Stimulated activated CD8-positive, alpha-beta memory T cell treated with anti-CD3 and anti-CD28 coated beads, Interleukin-12 subunit alpha, Interleukin-12 subunit beta, amount 100 ng/mL, for 24 hours (primary cell): ENCODE measurements around the gene SLC30A4.
"Not testable (repeated sequence)": the region's sequence is repeated elsewhere in the genome, so short reads cannot be mapped to it uniquely, and the experiment has no call there.

Experiments used
- DNase-seq: peaks from one replicate; pipeline ENCODE4 v3.0.0-alpha.2; 2020; ENCODE audit errors: extremely low read depth

Gene SLC30A4, protein sequence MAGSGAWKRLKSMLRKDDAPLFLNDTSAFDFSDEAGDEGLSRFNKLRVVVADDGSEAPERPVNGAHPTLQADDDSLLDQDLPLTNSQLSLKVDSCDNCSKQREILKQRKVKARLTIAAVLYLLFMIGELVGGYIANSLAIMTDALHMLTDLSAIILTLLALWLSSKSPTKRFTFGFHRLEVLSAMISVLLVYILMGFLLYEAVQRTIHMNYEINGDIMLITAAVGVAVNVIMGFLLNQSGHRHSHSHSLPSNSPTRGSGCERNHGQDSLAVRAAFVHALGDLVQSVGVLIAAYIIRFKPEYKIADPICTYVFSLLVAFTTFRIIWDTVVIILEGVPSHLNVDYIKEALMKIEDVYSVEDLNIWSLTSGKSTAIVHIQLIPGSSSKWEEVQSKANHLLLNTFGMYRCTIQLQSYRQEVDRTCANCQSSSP

DNA sequence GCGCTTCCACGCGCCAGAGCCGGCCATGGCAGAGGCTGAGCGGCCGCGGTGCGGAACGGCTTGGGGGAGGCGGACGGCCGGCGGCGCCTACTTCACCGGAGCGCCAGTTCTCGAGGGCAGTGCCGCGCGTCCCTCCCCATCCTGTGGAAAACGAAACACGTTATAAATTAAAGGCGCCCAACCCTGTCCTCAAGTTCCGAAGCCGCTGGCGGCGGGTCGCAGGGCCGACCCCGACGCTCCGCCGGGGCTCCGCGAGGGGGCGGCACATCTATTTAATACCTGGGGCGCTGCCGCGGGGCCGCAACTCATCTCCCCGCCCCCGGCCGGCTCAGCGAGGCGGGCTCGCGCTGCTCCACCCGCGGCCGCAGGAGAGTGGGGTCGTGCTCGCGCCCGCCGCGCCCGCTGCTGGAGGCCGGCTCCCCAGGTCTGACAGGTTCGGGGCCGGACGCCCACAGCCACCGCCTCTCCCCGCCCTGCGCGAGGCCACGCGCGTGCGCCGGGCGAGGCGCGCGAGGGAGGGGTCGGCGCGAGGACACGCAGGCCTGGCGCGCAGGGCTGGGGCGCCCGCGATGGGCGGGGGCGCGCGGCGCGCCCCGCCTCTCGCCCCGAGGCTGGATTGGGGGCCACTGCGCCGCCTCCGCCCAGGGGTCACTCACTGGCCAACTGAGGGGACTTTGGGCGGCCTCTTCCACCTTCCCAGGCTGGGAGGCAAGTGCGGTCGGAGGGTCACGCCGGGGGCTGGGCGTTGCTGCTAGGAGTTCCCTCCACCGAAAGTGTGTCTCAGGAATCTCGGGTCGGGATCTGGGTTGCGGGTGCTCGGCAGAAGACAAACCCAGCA is at the start of gene SLC30A4:
Gene SLC30A4, minus strand, starts transcription at position 428 of the 838 bp plus-strand sequence. Its CDS starts 401 bp downstream, at position 27.
- peak; percentile 19 for DNase-seq

DNA sequence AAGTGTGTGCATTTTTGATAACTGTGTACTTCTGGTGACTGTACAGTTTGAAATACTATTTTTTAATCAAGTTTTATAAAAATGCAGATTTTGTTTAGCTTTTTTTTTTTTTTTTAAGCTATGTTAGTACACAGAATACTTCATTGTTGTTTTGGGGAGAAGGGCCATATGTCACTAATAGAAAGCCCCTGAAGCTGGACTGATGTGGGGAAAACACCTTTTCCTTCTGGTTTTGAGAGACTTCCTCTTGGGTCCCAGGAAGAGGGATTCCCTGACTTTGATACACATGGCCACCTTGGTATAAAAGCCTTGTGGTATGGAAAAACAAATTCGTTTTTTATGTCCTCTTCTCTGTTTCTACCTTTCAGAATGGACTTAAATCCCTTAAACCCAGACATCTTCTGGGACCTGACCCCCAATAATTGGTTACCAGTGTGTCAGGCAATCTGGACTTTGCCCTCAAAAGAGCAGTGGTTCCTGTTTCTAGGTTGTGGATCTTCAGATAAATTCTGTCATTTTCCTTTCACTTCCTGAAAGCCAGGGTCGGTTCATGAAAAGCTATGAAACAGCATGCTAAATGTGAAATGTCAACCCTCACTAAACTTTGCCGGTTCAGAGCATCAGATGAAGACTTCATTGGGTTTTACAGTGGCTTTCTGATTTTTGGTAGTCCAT is 33.5 kb upstream of the SLC30A4 start:
- DNase-seq, result no peak

- DNase-seq, result no peak
Observed at GRCh38 chr15:45551676-45552075, 29.1 kb upstream of the SLC30A4 start.

DNA sequence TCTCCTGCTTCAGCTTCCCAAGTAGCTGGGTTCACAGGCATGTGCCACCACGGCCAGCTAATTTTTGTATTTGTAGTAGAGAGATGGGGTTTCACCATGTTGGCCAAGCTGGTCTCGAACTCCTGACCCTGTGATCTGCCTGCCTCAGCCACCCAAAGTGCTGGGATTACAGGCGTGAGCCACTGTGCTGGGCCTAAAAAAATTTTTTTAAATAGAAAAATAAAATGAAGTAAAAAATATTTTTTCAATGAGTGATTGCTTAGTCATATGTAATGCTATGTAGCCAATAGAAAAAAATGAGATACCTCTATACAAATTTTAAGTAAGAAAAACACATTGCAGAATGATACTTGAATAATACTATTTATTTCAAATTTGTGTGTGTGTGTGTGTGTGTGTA is 27.9 kb upstream of the SLC30A4 start:
- no peak for DNase-seq

GRCh38 chr15:45549541-45550220 is 27.1 kb upstream of the SLC30A4 start:
- no peak for DNase-seq

DNA sequence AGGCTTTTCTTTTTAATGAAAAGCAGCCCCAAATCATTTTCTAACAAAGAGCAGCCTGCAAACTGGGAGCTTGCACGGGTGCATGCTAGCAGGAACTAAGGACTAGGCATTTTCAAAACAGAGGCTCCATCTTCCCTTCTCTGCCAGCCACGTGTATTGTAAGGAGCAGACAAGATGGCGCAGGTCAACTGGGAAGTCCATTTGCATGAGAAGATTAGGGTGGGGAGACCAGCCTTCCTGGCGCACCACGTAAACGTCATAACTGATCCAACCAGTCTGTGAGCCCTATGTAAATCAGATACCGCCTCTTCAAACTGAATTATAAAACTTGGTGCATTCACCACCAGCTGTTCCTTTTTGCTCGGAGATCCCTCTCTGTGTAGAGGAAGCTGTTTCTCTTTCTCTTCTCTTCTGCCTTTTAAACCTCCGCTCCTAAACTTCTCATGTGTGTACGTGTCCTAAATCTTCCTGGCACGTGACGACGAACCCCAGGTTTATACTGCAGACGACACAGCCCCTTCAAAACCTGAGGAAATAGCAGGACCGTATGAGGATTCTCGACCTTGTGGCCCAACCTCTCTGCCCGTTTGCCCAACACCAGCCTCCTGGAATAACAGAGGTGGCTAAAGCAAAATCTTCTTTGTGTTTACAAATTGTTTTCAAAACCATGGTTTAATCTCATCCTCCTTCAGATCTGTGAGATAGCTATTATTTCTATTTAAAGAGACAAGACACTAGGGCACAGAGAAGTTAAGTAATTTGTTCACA is 26.4 kb upstream of the SLC30A4 start:
- no peak for DNase-seq

- DNase-seq, result no peak
Observed at GRCh38 chr15:45546789-45547188, 24.2 kb upstream of the SLC30A4 start.

DNA sequence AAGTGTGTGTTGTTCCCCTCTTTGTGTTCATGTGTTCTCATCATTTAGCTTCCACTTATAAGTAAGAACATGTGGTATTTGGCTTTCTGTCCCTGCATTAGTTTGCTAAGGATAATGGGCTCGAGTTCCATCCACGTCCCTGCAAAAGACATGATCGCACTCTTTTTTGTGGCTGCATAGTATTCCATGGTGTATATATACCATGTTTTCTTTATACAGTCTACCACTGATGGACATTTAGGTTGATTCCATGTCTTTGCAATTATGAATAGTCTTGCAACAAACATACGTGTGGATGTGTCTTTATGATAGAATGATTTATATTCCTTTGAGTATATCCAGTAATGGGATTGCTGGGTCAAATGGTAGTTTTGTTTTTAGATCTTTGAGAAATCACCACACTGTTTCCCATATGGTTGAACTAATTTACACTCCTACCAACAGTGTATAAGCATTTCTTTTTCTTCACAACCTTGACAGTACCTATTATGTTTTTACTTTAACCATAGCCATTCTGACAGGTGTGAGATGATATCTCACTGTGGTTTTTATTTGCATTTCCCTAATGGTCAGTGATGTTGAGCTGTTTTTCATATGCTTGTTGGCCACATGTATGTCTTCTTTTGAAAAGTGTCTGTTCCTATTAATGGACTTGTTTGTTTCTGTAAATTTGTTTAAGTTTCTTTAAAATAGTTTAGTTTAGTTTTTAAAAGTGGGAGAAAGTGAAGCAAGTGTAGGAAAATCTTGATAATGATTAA is 21.9 kb upstream of the SLC30A4 start:
- DNase-seq, result no peak

- no peak for DNase-seq
Observed at GRCh38 chr15:45543051-45543450, 20.5 kb upstream of the SLC30A4 start.

DNA sequence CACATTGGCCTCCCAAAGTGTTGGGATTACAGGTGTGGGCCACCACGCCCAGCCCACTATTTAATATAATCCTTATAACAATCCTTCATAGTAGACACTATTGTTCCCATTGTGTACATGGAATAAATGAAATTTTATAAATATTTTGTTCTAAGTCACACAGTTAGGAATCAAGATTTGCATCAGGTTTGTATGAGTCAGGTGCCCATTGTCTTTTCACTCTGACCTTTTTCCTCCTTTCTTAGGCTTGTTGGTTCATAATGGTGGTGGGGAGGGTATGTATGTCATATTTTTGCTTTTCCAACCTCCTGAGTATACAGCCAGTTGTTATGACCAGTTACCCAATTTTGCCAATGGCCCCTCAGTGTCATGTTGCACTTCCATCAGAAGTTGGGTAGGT is 18.0 kb upstream of the SLC30A4 start:
- no peak for DNase-seq

DNA sequence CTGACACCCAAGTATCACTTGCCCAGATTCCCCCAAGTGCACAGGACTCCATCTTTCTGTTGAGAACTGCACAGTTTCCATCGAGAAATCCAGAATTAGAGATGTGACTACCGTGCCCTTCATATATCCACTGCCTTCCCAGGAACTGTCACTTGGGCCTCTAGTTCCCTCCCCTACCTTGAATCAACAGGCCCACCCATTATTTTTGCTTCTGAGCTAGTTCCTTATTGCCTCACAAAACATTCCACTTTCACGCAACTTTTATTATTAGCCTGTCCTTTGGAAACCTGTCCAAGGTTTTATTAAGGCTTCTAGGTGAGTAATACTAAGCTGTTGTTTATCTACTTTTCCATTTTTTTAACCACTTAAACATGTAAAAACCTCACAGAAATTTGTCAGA is 17.1 kb upstream of the SLC30A4 start:
- no peak for DNase-seq

GRCh38 chr15:45536934-45537333 is 14.4 kb upstream of the SLC30A4 start:
- no peak for DNase-seq

DNA sequence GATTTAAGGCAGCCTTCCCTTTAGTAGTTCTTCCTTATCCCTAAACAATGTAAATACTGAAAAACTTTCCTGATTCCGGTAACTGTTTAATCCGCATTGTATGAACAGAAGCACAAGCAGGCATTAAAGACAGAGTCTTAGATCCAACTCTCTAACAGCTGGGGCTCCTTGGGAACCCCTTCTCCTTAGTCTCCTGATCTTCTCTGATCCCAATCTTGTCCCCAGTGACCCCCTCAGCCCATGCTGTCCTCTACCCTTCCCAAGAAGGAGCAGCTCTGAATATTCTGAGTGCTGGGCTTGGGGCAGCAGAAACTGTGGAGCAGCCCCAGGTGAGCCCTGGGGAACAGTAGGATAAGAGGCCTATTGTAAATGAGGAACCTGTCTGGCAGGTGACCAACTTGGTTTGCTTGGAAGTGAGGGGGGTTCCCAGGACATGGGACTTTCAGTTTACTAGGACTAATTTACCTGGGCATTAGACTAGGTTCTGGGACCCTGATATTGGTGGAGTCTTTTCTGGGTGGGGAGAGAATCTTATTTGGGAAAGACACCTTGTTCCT is 13.0 kb upstream of the SLC30A4 start:
- no peak for DNase-seq

DNA sequence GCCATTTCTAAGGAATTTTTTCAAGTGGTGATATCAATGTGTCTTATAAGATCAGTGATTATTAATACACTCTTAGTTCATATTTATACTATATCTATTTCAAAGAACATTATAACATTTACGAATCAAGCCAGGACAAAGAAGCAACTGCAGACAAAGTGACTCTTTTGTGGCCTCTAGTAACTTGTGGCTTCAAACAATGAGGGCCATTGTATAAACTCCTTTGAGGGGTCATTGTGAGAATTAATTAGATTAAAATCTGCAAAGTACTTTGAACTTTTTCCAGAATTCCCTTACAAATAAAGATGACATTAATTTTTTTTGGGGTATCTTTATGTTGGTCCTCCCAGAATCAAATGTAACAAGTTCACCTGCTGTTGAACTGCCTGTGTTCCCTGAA is 12.3 kb upstream of the SLC30A4 start:
- no peak for DNase-seq

DNA sequence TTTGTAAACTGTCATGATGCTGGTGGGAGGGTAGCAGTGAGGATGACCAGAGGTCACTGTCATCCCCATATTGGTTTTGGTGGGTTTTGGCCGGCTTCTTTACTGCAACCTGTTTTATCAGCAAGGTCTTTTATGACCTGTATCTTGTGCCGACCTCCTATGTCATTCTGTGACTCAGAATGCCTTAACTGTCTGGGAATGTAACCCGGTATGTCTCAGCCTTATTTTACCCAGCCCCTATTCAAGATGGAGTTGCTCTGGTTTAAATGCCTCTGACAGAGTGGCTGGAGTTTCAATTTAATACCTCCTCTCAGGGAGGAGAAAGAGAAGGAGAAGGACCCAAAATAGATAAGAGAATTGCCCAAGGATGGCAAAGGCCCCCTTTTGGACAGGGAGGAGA is 10.3 kb upstream of the SLC30A4 start:
- DNase-seq, result not testable (repeated sequence)

GRCh38 chr15:45529613-45530012 is 7.1 kb upstream of the SLC30A4 start:
- DNase-seq, result no peak

DNA sequence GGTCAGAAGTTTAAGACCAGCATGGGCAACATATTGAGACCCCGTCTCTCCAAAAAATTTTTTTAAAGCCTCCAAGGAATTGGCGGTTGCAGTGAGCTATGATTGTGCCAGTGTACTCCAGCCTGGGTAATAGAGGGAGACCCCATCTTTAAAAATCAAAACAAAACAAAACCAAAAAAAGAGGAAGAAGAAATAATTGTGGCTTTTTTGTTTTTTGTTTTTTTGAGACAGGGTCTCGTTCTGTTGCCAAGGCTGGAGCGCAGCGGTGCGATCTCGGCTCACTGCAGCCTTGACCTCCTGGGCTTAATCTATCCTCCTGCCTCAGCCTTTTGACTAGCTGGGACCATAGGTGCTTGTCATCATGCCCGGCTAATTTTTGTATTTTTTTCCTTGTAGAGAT is 4.5 kb upstream of the SLC30A4 start:
- DNase-seq, result no peak

- no peak for DNase-seq
Observed at GRCh38 chr15:45523166-45523460, 558 bp upstream of the SLC30A4 start.

DNA sequence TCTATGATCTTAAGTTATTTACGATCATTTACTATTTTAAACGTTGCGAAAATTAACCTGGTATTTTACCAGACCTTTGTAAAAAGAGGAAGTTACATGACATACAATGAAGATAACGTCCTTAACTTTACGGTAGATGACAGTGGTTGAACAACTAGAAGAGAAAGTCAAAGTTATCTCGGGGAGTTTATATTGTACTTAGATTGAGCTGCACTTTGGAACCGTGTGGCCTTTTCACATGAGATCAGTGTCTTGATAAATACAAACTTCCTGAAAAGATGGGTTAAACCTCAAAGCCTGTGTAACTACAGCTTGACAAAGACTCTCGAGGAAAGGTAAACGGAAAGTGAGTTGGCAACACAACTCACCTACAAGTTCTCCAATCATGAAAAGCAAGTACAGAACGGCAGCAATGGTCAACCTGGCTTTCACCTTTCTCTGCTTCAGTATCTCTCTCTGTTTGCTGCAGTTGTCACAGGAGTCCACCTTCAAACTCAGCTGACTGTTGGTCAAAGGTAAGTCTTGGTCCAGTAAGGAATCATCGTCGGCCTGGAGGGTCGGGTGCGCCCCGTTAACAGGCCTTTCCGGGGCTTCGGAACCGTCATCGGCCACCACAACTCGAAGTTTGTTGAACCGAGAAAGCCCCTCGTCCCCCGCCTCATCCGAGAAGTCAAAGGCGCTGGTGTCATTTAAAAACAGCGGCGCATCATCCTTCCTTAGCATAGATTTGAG is 793 bp downstream of the SLC30A4 start:
- DNase-seq, result no peak
